HAP-1 (cell line): Measurements from ENCODE around the gene NKTR.
A peak's percentile ranks its signal among the peaks of the same experiment; 100 is the strongest.

ENCODE experiments used
- DNase-seq, 2 experiments: peaks; one replicate each; pipeline ENCODE4 v3.0.0-alpha.2; 2016 to 2020; ENCODE audit warnings: low spot score in 2 of 2
- H3K27me3 ChIP-seq: fragments of 250-450 bp; sonication (Bioruptor Pico); 2 replicates; pipeline ENCODE4 v1.5.1; 2020; ENCODE audit warnings: low read depth, mild to moderate bottlenecking, moderate library complexity
- H3K36me3 ChIP-seq: fragments of 250-450 bp; sonication (Bioruptor Pico); replicated peaks from 2 replicates; pipeline ENCODE4 v1.5.1; 2020; ENCODE audit warnings: mild to moderate bottlenecking
- H3K4me1 ChIP-seq: fragments of 250-450 bp; sonication (Bioruptor Pico); 2 replicates; pipeline ENCODE4 v1.5.1; 2020; ENCODE audit warnings: mild to moderate bottlenecking
- H3K4me3 ChIP-seq: fragments of 250-450 bp; sonication (Bioruptor Pico); 2 replicates; pipeline ENCODE4 v1.5.1; 2020; ENCODE audit warnings: mild to moderate bottlenecking, moderate library complexity
- H3K9me3 ChIP-seq: fragments of 250-450 bp; sonication (Bioruptor Pico); 2 replicates; pipeline ENCODE4 v1.5.1; 2020; ENCODE audit warnings: mild to moderate bottlenecking, moderate library complexity
- in situ Hi-C: fragments of 300-500 bp; cut with MboI; formaldehyde crosslinking; loops from 3 replicates; pipeline ENCODE4 v1.14.3; 2020; ENCODE audit warnings: low sequenced_read_pairs, inconsistent platforms, mixed read lengths

NKTR gene

DNA sequence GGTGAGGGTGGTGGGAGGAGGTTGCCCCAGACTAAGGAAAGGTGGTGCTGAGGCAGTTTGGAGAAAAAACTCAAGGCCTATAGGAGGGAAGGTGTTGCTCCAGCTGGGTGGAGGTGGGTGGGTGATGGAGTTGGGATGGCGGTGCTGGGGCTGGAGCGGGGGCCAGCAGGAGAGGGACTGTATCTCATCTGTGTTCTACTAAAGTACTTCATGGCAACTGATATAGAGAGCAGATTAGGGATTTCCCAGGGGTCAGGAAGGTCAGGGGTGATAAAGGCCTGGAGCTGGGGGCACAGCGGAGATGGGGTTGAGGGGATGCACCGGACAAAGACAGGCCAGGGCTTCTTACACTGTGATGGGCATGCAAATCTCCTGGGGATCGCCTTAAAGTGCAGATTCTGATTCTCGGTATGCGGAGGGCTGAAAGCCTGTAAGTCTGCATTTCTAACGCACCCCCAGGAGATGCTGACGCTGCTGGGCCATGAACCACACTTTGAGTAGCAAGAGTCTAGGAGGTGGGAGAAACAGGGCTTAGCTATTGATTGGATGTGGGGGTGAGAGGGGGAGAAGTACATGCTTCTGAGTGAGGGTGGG is 89.0 kb downstream of the NKTR start:
- Histone ChIP-seq H3K4me1 (no peaks in the 10 kb centered on the region), H3K27me3 (peaks cover 3% of the 10 kb centered on the region; the same call in 1 of the 2 replicates), H3K4me3 (no peak overlapping the region), H3K36me3 (no peaks in the 10 kb centered on the region), H3K9me3 (no peaks in the 10 kb centered on the region)
- no peak for DNase-seq
- in situ Hi-C loops: no loop called here

DNA sequence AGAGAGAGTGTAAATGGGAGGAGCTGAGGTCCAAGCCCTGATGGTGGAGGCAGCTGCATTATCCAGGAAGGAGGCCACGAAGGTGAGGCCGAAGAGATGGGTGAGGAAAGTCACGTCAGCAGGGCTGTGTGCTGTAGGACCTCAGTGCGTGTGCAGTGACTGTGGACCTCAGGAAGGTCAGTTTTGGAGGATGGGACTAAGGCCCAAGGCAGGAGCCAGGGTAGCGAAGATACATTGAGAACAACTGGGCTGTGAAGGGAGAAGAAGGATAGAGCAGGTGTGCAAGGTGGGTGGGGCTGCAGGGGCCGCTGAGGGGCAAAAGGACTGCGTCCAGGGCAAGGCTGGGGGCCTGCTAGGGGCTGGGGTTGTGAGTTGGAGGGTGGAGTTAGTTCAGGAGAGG is 89.7 kb downstream of the NKTR start:
- DNase-seq: no peak
- peaks cover 6% of the 10 kb centered on the region; the same call in 1 of the 2 replicates for H3K27me3 ChIP-seq
- no peaks in the 10 kb centered on the region for H3K36me3 ChIP-seq
- in situ Hi-C loops: no loop called here
- H3K9me3 ChIP-seq: no peaks in the 10 kb centered on the region
- no peaks in the 10 kb centered on the region for H3K4me1 ChIP-seq
- no peak overlapping the region for H3K4me3 ChIP-seq

DNA sequence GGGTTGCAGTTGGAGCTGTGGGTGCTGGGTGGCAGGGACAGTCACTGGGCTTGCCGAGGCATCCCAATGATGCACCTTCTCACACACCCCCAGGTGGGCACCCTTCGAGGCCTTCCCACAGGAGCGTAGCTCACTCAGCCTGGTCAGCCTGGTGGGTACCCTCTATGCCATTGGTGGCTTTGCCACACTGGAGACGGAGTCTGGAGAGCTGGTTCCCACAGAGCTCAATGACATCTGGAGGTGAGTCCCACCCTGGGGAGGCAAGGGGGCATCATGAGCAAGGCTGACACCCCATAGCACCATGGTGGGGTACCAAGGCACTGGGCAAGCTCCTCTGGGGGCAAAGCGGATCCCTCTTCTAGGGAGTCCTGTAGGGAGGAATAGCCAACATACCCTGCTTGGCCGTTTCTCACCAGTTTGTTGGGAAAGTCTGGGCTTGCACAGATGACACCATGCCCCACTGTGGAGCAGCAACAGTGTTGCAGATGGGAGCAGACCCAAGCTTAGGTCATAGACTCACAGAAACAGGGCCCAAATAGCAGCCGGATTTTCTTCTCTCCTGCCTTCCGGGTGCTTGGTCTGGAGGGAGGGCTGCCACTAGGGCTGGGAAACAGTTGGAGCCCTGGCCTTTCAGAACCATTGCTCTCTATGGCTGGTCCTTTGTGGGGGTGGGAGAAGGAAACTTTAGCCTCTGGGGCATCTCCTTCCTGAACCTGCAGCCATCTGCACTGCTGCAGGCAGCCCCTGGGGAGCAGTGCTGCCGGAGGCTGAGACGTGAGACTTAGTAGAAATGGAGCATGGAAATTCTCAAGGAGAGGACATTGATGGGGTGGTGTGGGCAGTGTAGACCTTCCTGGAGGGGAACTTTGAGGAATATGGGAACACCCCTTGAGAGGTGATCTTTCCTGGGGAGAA is 90.5 kb downstream of the NKTR start:
- H3K4me3 ChIP-seq: no peak overlapping the region
- no peaks in the 10 kb centered on the region for H3K9me3 ChIP-seq
- no peaks in the 10 kb centered on the region for H3K4me1 ChIP-seq
- in situ Hi-C loops: no loop called here
- no peak for DNase-seq
- peaks cover 6% of the 10 kb centered on the region; the same call in 1 of the 2 replicates for H3K27me3 ChIP-seq
- H3K36me3 ChIP-seq: no peaks in the 10 kb centered on the region

DNA sequence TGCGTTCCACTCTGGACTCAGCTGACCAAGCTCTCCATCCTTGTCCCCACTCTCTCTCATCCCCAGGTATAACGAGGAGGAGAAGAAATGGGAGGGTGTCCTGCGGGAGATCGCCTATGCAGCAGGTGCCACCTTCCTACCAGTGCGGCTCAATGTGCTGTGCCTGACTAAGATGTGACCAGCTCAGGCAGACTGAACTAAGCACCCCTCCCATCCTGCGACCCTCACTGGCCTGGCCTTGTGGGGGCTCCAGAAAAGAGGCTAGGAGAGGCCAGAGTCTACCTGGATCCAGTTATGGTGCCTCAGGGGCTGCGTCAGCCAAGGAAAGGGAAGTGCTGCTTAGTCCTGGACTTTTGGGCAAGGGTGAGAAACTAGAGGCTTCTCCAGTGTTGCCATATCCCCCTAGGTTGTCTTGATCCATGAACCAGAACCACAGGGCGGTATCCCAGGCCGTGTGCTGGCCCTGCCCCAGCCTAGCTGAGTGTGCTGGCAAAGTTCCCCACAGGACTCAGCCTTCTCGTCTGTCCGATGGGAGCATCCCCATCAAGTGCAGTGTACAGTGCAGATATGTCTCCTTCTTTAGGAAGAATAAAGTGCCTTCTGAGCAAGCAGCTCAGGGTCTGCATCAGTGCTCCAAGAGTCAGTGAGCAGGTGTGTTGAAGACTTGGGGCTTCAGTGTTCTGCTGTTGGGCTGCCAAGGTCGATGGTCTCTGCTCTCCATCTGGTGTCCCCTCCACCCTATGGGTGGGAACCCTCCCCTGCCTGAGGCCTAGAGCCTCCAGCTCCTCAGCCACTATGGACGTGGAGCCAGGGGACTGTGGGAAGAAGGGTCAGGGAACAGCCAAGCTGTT is 91.6 kb downstream of the NKTR start:
- Histone ChIP-seq H3K27me3 (peaks cover 6% of the 10 kb centered on the region; the same call in 1 of the 2 replicates), H3K4me3 (no peak overlapping the region), H3K4me1 (no peaks in the 10 kb centered on the region), H3K9me3 (no peaks in the 10 kb centered on the region), H3K36me3 (no peaks in the 10 kb centered on the region)
- in situ Hi-C loops: no loop called here
- DNase-seq: no peak

DNA sequence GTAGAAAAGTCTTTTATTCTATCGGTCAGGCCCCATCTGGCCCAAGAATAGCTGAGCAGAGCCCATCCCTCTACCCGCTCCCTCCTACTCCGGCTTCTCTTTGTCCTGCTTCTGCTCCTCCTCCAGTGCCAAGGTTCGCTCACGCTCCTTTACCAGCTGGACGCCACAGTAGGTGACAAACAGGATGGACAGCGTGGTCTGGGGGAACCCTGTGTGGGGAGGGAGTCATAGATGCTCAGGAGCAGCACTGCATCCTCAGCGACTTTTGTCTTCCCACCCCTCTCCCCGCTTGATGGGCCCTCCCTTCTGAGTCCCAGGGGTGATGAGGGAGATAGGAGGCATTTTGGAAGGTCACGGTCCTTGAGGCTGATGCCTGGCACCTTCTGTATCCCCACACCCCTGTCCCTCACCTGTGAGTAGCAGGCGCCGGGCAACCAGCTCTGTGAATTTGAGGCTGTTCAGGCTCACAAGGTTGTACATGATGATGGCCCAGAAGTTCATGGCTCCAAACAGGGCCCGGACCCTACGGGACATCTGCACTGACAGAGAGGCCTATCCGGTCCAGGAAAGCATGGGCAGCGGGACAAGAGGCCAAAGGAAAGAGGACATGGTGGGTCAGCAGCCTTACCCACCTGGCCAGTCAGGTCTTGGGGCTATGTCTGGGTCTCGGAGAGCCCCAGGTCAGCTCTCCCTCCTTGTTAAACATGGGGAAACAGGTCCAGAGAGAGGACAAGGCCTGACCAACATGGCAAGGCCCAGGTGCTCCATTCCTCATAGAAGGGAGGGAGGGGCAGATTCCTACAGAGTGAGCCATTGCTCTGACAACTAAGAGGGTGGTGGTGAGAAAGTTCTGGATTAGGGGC is 92.4 kb downstream of the NKTR start:
- in situ Hi-C loops: no loop called here
- Histone ChIP-seq H3K9me3 (no peaks in the 10 kb centered on the region), H3K36me3 (no peaks in the 10 kb centered on the region), H3K4me1 (no peaks in the 10 kb centered on the region), H3K4me3 (no peak overlapping the region), H3K27me3 (peaks cover 6% of the 10 kb centered on the region; the same call in 1 of the 2 replicates)
- DNase-seq: no peak

DNA sequence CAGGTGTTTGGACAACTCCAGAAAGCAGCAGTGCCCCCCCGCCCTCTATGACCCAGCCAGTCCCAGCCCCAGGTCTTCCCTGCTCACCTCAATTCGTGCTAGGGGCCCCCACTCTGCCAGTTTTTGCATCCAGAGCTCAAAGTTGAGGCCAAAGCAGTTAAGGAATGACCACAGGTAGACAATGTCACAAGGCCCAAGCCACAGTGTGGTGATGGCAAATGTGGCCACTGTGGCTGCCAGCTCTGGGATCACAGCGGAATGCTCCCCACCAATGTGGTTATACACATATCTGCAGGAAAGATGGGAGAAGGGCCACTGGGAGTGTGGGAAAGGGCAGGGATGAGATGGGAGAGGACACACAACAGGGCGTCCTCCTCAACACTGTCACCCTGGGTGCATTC is 93.0 kb downstream of the NKTR start:
- Histone ChIP-seq H3K4me3 (no peak overlapping the region), H3K9me3 (no peaks in the 10 kb centered on the region), H3K27me3 (peaks cover 6% of the 10 kb centered on the region; the same call in 1 of the 2 replicates), H3K4me1 (no peaks in the 10 kb centered on the region), H3K36me3 (no peaks in the 10 kb centered on the region)
- in situ Hi-C loops: no loop called here
- no peak for DNase-seq

DNA sequence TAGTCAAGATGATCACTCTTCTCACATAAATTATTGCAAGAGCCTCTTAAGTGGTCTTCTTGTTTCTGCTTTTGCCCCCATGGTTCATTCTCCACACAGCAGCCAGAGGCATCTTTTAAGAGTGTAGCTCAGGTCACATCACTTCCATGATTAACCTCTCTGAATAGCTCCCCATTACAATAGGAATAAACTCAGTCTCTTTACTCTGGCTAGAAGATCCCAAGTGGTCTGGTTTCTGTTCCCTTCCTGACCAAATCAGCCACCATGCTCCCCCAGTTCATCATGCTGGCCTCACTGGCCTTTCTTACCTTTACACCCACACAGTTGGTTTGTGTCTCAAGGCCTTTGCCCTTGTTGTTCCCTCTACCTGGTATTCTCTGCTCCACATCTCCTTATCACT is 93.9 kb downstream of the NKTR start:
- in situ Hi-C loops: no loop called here
- DNase-seq: no peak
- H3K4me1 ChIP-seq: no peaks in the 10 kb centered on the region

DNA sequence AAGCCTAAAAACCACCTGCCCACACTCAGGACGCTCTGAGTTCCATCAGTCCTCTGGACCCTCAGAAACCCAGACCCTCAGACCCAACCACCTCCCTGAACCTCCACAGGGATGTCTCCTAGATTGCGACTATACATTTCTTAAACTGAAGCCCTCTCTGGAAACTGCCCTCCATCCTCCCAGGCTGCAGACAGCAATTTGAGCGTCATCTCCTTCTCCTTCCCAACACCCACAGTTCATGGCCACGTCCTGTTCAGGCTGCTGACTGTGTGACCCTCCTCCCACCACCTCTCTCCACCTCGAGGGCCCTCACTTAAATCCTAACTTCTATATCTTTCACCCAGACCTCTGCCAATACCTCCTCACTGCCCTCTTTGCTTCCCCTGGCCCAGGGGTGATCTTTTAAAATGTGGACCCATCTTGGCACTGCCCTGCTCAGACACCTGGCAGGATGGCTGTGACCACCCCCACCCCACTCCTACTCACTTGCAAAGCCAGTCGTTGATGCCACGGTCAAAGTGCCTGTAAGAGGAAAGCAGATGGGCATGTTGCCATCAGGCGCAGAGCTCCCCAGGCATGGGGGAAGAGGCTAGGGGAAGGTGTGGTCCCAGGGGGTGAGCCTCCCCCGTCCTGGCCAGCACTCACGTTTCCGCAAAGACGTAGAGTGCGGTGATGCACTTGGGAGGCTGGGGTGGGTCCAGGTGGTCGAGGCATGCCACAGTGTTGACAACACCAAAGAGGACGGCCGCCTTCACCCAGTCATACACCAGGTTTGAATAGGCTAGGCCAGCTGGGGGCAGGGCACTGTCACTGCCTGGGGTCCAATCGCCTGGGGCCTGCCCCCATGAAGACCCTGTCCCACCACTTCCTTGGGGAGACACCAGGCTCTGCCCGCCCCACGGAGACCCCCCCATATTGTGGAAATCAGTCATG is 96.1 kb downstream of the NKTR start:
- no peaks in the 10 kb centered on the region for H3K36me3 ChIP-seq
- H3K4me3 ChIP-seq: no peak overlapping the region
- peak in 1 of 2 experiments; percentile 5 for DNase-seq
- H3K27me3 ChIP-seq: peaks cover 16% of the 10 kb centered on the region
- no peaks in the 10 kb centered on the region for H3K4me1 ChIP-seq
- no peaks in the 10 kb centered on the region for H3K9me3 ChIP-seq
- in situ Hi-C loops: no loop called here

More for the DNA sequence above, 93.9 kb downstream of the NKTR start:
- Histone ChIP-seq H3K4me3 (no peak overlapping the region), H3K27me3 (peaks cover 12% of the 10 kb centered on the region), H3K36me3 (no peaks in the 10 kb centered on the region), H3K9me3 (no peaks in the 10 kb centered on the region)

DNA sequence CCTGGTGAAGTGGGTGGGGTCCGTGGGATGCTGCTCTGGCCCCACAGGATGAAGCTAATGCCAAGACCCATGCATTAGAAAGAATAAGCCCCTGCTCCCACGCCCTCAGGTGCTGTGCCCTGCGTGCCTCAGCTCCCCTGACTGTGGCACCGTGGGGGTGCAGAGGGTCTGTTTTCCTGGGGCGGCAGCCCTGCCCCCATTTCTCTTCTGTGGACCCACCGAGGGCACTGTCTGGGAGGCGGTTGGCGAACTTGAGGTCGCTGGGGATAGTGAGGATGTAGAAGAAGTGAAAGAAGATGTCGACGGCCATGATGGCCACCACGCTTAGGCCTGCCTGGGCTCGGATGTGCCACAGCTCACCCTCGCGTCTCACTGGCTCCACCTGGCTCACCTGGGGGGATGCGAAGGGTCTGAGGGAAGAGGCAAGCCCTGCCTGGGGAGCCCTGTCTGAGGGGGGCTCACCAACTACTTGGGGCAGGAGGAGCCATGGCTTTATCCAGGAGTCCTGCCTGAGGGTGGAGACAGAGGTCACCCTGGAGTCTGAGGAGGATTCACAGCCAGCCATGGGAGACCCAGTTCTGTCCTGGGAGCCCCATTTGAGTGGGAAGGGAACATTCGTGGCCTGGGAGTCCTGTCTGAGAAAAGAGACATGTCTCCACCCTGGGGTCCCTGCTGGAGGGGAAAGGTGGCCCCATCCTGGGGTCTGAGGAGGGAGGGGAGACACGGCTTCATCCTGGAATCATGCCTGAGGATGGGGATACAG is 97.0 kb downstream of the NKTR start:
- Histone ChIP-seq H3K36me3 (no peaks in the 10 kb centered on the region), H3K9me3 (no peaks in the 10 kb centered on the region), H3K27me3 (peaks cover 19% of the 10 kb centered on the region), H3K4me3 (no peak overlapping the region), H3K4me1 (no peaks in the 10 kb centered on the region)
- peak in 1 of 2 experiments; percentile 3 for DNase-seq
- in situ Hi-C loops: no loop called here
